ENCODE results near the gene MRPL17.
"Not testable (repeated sequence)": the region's sequence is repeated elsewhere in the genome, so short reads cannot be mapped to it uniquely, and the experiment has no call there.

Gene MRPL17

DNA sequence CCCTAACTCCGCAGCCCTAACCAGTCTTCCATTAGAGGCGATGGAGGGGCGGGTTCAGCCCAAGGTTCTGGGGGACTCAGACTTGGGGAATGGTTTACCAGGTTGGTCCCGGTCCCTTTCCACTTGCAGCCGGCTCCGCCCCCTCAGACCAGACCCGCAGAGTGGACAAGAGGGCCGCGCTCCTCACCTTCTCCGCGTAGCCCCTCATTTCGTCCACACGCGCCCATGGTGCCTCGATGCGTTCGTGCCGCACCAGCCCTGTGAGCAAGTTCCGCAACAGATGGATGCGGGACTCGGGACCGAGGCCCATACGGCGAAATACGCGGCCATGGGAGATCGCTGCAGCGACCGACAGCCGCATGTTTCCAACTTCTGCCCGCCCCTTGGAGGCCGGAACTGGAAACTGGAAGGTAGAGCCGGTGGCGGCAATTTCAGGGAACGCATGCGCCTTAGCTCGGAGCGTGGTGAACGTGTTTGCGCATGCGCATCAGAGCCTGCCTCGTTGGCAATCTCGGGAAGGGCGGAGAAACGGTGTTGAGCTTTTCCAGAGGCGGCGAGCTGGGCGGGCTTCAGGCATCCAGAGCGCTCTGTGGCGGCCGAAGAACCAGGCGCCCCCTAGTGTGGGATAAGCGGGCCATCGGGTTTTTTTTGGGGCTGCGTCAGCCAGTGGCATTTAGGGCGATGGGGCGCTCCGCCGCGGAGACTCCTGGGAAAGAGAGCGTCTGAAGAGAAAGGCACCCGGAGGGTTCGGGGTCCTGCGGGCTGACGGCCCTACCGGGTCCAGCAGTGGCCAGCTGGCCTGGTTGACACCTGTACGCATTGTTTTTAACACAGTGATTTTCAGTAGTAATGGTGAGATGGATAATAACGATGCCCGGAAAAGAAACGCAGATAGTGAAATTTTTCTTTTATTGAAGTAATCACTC lies at the start of gene MRPL17:
TSS of gene MRPL17 (minus strand) at position 405 of the 926 bp plus-strand sequence. CDS start at position 361, 44 bp downstream.
- peak; percentile 99 for DNase-seq

DNA sequence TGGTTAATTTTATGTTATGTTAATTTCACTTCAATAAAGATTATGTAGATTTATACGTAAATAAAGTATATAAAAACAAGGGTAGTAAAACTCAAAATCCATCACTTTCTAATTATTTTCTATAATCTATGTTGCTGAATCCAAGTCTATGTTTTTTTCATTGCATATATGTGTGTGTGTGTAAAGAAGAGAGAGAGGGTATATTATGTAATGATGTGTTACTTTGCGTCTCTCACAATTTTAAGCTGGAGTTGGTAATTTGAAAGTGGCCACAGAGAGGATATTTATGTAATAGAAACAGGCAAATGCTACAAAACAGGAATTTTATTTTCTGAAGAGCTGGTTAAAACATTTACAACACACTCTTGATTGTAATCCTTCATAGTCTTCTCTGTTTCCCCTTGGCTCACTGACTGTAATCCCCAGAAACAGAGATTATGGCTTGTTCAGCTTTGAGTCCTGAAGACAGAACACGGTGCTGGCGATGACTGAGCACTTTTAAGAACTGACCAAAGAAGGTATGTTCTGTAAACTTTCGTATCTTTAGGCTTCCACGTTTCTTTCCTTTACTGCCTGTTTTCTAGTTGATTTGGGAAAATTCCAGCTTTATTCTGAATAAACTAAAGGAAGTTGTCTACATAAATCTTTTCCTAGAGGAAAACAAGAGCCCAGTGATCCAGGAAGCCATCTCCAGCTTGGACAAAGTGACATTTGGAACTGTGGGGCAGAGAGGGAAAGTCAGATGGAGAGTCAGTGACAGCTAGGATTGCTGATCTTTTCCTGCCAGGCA lies 45.0 kb upstream of the MRPL17 start:
- peak; percentile 80 for DNase-seq

DNA sequence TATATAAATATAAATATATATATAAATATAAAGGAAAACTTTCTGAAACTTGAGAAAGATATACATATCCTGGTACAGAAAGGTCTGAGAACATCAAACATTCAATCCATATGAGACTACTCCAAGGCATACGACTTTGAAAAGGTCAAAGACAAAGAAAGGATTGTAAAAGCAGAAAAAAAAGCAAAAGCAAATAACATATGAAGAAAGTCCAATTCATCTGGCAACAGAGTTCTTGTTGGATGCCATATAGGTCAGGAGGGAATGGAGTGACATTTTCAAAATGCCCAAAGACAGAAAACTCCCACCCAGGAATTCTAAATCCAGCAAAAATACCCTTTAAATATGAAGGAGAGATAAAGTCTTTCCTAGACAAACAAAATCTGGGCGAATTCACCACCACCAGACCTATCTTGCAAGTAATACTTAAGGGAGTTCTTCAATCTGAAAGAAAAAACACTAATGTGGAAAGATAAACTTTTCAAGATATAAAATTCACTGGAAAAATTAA lies 42.3 kb upstream of the MRPL17 start:
- DNase-seq, result no peak

DNA sequence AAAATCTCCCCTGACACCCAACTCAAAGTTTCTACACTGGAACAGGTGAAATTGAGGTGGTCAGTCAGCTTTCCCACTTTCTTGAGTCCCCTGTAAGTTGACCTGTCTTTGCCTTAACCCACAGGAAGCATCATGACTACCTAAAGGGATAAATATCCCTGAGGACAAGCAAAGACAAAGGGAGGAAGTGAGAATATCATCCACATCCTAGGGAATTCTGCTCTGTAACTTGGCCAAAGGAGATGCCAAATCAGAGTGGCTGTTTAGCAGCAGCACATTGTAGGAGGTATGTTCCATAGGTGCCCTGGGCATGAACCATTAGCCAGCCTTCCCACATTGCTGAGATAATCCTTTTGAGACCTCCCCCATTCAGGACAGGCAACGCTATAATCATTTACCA lies 40.9 kb upstream of the MRPL17 start:
- no peak for DNase-seq

DNA sequence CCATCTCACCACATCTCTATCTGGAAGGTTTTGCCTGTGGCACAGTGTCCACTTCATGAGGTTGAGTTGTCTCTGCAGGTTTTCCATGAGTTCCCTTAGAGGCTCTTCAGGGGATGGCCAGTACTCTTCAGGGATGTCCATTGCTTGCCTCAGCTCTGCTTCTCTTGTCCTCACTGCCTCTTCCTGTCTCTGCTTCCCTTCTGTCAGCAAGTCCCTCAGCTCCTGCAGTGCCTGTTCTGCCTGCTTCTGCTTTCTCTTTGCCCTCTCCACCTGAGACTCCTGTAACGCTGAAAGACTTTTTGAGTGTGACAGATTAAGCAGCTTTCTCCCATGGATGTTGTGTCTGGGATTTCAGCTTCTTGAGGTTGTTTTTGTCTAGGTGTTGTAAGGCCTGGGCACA lies 38.2 kb upstream of the MRPL17 start:
- DNase-seq, result no peak

DNA sequence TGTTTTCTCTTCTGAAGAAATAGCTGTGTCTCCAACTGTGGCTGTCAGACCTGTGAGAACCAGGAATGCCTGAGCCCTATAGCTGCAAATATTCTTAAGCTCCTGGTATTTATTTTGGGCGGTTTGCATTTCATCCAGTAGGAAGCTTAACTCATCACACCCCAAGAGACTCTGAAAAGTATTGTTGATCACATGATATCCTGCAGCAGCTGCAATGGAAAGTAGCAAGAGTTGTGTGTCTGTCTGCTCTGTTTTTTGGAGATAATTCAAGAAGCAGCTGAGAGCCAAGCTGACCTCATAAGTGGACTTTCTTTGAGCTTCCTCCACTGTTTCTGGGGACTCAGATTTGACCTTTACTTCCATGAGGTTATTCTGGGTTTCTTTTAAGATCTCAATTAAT lies 36.4 kb upstream of the MRPL17 start:
- peak; percentile 4 for DNase-seq

DNA sequence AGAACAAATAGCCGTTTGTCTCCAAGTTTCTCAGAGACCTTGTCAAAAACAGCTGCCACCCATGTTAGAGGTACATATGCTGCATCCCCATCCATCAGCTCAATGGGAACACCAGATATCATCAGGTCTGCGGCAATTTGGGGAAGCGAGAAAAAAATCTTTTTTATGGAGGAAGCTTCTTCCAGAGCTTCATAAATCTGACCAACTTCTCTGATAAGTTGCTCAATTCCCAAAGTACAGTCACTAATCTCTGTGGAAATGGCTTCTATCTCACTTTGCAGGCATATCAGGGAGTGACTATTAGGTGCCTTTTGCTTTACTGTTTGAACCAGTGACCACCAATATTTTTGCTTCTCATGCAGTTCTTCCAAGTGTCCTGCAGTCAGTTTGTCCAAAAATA lies 34.3 kb upstream of the MRPL17 start:
- DNase-seq, result no peak

DNA sequence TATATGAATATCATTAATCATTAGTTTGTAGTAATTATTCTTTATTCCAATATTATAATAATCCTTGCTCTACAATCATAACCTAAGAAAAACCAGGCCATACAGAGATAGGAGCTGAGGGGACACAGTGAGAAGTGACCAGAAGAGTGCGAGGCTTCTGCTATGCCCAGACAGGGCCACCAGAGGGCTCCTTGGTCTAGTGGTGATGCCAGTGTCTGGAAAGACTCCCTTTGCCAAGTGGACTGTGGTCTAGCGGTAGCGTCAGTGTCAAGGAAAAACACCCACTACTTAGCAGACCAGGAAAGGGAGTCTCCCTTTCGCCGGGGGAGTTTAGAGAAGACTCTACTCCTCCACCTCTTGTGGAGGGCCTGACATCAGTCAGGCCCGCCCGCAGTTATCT lies 28.4 kb upstream of the MRPL17 start:
- peak; percentile 60 for DNase-seq

DNA sequence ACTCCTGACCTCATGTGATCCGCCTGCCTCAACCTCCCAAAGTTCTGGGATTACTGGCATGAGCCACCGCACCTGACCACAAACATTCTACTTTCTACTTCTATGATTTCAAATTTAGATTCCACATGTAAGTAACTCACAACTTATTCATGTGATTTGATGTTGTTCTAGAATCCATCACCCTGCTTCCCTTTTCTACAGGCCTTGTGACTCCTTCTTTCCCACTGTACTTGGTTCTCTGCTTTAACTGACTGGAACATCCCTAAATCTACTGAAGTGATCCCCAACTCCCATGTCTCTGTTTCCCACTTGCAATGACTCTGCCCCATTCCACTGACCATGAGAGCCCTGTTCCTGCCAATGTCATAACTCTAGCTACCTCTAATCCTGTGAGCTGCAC lies 25.7 kb upstream of the MRPL17 start:
- no peak for DNase-seq

DNA sequence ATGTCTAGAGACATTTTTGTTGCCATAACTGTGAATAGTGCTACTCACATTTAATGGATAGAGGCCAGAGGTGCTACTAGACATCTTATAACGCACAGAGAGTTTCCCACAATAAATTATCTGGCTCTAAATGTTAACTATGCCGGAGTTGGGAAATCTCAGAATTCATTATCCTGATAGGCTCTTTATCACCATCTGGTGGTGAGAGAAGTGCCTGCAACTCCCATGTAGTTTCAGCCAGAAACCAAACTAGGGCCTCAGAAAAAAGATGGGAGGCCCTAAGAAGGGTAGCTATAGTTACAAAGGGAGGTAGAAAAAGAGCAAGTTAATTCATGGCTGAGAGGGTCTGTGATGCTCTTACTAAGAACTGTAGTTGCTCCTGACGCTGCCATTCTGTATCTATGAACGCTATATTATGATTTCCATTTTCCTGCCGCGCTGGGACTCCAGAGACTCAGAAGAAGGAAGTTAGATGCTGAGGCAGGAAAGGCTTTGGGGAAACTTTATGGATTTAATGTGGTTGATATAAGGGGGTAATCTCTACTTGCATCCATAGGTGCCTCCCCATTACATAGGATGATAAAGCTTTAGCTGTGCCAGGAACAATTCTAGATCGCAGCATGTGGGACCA lies 22.9 kb upstream of the MRPL17 start:
- DNase-seq, result peak; percentile 72

DNA sequence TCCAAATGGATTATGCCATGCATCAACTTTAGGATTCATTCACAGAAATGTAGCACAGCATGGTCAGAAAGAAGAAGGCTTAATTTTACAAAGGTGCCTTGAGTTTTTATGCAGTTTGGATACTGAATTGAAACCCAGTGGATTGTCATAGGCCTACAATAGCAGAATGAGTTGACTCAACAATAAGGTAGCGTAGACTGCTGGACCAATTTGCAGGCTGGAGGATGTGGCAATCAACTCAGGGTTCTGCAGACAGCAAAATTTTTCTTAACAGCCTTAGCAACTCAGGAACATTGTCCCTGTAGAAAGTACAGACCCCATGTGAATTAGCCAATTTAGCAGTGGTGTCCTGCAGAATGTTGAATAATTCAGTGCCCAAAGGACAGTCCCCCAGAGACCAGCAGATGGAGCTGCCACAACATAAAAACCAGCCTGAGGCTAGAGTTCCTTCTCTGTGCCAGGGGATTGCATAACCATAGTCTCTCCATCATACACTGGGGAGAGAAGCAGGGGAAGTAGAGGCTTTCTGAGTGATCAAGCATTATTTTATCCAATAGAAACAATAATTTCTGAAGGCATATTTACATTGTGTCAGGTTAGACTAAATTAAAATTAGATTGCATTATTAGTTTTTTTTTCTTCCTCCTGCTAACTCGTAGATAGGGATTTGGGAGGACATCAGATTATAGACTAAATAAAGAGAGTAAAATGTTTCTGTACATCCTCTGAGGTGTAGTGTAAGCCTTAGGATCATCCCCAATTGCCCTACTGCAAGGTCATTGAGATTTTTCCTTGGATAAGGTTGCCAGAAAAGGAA lies 20.3 kb upstream of the MRPL17 start:
- peak; percentile 87 for DNase-seq

DNA sequence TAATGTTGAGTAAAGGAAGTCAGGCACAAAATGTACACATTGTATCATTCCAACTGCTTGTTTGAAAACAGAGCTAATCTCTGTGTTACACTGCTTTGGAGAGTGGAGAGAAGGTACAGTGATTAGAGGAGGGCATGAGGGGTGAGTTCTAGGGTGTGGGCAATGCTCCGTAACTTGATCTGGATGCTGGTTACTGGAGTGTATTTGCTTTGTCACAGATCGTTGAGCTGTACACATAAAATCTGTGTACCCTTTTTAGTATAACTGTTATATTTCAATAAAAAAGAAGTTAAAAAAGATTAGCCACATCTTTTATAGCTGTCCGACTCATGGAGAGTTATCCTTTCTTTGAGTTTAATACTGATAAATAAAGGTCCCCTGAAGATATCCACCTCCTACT lies 18.8 kb upstream of the MRPL17 start:
- DNase-seq, result not testable (repeated sequence)

DNA sequence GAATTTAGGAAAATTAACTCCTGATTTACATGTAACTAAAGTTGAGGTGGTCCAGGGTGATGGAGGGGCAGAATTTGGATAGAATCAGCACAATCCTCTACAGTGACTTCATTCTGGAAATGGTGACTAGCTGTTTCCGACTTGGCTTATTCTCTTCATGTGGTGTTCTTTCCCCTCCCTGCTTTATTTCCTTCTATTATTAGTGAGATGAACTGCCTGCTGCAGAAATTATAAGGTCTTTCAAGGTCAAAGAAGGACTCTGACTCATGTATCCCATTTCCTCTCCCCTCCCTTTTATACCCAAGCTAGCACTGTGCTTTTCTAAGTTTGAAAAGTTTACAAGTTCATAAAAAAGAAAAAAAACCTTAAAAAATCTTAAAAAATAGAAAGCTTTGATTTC lies 12.2 kb upstream of the MRPL17 start:
- DNase-seq, result no peak

DNA sequence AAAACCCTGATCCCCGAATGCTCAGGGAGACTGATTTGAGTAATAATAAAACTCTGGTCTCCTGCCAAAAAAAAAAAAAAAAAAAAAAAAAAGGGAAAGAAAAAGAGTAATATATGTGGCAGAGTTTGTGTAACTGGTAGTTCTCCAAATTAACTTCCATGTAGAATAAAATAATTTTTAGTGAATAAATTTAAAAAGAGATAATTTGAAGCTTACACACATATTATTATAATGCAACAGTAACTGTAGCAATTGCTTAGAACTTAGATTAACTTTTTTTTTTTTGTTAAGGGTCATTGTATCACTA lies 11.0 kb upstream of the MRPL17 start:
- DNase-seq, result no peak

DNA sequence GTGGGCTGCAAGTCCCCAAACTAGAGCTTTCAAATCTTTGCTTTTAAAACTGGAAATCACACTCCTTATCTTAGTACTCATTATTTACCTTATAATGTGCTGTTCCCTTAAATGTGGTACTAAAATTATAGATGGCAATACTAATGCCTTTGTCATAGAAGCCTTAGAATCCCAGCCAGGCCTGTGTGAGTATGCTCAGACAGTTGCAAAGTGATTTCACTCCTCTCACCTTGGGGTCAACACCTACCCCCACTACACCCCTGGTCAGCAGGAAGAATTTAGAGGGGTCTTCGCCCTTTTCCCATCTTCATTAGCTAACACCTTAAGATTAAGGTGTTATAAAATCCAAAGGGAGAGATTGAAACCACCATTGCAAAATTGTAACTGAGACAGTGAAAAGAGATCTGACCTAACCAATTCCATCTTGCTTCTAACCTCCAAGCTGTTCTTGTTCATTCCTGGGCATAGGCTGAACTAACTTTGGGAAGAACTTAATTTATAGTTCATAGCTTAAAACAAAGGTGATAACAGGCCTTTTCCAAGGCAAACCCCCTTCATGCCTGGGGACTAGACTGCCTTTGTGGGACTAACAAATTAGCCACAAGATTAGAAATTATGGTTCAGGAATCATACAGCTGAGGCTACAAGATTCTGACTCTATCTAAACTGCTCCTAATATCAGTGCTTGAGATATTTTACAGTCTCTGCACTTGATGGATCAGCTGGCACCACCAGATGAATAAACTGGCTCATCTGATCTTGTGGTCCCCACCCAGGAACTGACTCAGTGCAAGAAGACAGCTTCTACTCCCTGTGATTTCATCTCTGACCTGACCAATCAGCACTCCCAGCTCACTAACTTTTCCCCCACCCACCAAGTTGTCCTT lies 10.4 kb upstream of the MRPL17 start:
- peak; percentile 52 for DNase-seq

DNA sequence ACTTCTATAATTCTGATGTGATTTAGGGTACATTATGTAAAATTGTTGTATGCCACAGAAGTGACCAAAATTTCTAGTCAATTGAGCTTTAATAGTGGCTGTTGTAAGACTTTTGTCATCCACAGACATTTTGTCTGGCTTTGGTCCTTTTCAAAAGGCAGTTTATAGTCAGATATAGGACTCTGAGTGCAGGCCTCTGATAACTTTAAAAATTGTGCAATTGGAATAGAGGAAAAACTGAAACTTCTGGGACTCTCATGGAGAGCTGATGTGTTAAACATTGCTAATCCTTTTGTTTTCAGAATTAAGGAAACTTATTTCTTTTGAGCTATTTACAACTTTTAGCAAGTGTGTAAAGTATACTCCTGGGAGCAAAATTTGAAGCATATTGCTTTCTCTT lies 9.0 kb upstream of the MRPL17 start:
- DNase-seq, result no peak

DNA sequence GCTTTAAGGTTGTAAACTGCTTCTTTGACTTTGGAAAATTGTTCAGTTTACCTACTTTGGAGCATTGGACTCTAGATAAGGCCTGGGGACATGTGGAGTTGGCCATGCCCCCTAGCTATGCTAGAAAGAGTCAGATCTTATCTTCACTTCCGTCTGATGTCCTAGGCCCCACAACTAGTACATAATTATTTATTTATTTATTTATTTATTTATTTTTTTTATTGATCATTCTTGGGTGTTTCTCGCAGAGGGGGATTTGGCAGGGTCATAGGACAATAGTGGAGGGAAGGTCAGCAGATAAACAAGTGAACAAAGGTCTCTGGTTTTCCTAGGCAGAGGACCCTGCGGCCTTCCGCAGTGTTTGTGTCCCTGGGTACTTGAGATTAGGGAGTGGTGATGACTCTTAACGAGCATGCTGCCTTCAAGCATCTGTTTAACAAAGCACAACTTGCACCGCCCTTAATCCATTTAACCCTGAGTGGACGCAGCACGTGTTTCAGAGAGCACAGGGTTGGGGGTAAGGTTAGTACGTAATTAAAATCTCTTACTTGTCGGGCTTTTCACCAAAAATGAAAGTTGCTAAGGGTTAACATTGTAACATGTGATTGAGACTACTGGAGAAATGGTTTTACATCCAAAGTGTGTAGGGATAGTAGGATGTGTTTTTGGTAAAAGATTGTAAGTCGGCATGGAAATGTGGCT lies 7.4 kb upstream of the MRPL17 start:
- DNase-seq, result not testable (repeated sequence)

DNA sequence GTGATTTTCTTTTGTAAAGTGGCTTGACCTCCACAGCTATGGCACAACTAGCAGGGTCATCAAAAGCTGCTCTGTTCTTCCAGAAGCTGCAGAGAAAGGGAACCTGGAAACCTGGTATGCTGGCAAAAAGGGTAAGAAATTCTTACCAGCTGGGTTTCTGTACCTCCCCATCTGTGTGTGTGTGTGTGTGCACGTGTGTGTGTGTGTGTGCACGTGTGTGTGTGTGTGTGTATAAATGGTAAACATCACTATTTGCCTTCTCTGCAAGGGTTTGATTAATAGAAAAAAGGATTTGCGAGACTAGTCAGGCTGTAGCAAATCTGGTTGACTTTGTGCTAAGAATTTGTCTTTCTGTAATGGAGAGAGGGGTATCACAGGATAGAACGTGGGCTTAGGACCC lies 4.7 kb upstream of the MRPL17 start:
- DNase-seq, result no peak

DNA sequence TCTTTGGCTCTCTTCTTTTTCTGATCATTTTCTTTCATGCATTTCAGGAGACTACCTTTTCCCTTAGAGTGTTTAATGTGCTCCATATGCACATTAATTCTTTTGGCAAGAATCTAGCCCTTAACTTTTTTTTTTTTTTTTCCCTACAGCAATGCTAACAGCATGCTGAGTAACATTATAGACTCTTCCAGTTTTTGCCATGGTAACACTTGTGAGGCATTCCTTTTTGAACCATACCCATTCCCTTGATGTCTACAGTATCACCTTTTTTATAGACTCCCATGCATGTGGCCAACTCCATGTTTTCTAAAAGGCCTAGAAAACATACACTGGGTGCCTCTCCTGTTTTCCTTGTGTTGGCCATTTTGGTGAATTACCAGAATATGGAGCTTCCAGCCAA lies 2.9 kb upstream of the MRPL17 start:
- DNase-seq, result no peak

DNA sequence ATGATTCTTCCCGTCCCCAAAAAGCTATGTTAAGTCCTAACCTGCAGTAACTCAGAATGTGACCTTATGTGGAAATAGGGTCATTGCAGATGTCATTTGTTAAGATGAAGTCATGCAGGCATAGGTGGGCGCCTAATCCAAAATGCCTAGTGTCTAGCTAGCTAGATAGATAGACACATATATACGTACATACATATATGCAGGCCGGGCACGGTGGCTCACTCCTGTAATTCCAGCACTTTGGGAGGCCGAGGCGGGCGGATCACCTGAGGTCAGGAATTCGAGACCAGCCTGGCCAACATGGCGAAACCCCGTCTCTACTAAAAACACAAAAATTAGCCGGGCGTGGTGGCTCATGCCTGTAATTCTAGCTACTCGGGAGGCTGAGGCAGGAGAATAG lies 928 bp upstream of the MRPL17 start:
- DNase-seq, result not testable (repeated sequence)

DNA sequence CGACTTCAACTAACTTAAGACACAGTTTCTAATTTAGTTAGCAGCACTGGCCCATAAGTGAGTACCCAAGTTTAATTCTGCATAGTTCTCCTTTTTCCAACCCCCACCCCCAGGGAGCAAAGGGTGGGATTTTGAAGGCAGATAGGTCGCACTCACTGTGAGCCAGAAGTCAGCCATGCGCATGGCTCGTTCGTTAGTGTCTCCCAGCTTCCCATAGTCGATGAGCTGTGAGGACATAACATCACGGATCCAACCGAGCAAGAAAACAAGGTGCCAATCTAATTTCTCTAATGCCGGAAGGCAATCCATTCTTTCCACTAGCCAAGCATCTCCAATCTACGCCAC lies 577 bp downstream of the MRPL17 start:
- peak; percentile 61 for DNase-seq

Measured in OCI-M1 (cell line).